Duodenal mucosa (tissue), 2 donors: Measurements from ENCODE around the gene CEP85.
"Not testable (repeated sequence)": the region's sequence is repeated elsewhere in the genome, so short reads cannot be mapped to it uniquely, and the experiment has no call there.

Experiments used
- H3K27ac ChIP-seq: one replicate; pipeline ENCODE4 v1.7.0; 2013; ENCODE audit warnings: low read depth, low read length
- H3K27me3 ChIP-seq, 2 donors: one replicate each; pipeline ENCODE4 v1.7.0; 2013; ENCODE audit warnings: low read length in 2 of 2, control low read depth in 1 of 2; ENCODE audit not compliant: insufficient read depth in 2 of 2, control insufficient read depth in 1 of 2
- H3K36me3 ChIP-seq, 2 donors: one replicate each; pipeline ENCODE4 v1.7.0; 2013; ENCODE audit warnings: low read length in 2 of 2, control low read depth in 1 of 2; ENCODE audit not compliant: insufficient read depth in 2 of 2, control insufficient read depth in 1 of 2
- H3K4me1 ChIP-seq, 2 donors: one replicate each; pipeline ENCODE4 v1.7.0; 2013; ENCODE audit warnings: low read length in 2 of 2, control low read depth in 1 of 2; ENCODE audit not compliant: insufficient read depth in 2 of 2, control insufficient read depth in 1 of 2
- H3K4me3 ChIP-seq, 2 donors: one replicate each; pipeline ENCODE4 v1.7.0; 2013; ENCODE audit warnings: low read length in 2 of 2, low read depth in 1 of 2
- H3K9ac ChIP-seq, 2 donors: one replicate each; pipeline ENCODE4 v1.7.0; 2013; ENCODE audit warnings: low read length in 2 of 2, low read depth in 1 of 2
- H3K9me3 ChIP-seq, 2 donors: one replicate each; pipeline ENCODE4 v1.7.0; 2013; ENCODE audit warnings: low read length in 2 of 2, control low read depth in 1 of 2; ENCODE audit not compliant: control insufficient read depth in 1 of 2

Gene CEP85

GRCh38 chr1:26287811-26288210 lies 53.8 kb downstream of the CEP85 start:
- H3K36me3 ChIP-seq, result no peaks in the 10 kb centered on the region
- no peak overlapping the region for H3K4me3 ChIP-seq
- H3K9me3 ChIP-seq, result no peaks in the 10 kb centered on the region
- no peaks in the 10 kb centered on the region for H3K27me3 ChIP-seq
- H3K27ac ChIP-seq, result no peak overlapping the region
- no peak overlapping the region for H3K9ac ChIP-seq
- H3K4me1 ChIP-seq, result peaks cover 44 to 66% of the 10 kb centered on the region in 2 donors

DNA sequence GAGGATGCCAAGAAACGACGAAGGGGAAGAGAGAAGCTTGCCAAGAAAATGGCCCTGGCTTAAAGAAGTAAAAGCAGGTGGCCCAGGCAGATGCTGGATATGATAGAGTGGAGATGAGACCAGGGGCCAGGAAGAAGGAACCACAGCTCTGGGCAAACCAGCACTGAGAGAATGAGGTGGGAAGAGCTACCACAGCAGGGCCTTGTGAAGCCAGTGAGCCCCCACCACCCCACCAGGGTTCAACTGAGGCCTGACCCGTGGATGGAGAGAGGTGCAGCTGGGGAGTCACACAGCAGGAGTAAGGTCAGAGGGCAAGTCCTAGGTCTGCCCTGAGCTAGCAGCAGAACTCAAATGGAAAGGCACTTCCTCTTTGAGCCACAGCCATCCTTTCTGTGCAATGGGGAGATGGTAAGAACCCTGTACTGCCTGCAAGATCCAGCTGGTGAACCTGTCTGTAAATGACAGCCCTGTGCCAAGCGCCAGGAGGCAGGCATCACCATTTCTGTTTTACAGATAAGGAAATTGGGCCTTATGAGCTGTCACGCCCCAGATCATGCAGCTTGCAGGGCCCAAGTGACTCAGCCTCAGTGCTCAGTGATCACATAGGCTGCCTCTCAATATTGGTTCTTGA lies 54.4 kb downstream of the CEP85 start:
- Histone ChIP-seq H3K27me3 (no peaks in the 10 kb centered on the region), H3K4me3 (no peak overlapping the region), H3K9me3 (no peaks in the 10 kb centered on the region), H3K36me3 (no peaks in the 10 kb centered on the region), H3K9ac (peak overlapping the region in 1 of 2 donors; percentile 40), H3K27ac (peak overlapping the region; percentile 46), H3K4me1 (peaks cover 44 to 66% of the 10 kb centered on the region in 2 donors)

GRCh38 chr1:26289158-26290059 lies 55.4 kb downstream of the CEP85 start:
- no peak overlapping the region for H3K9ac ChIP-seq
- no peaks in the 10 kb centered on the region for H3K27me3 ChIP-seq
- H3K4me3 ChIP-seq, result no peak overlapping the region
- no peaks in the 10 kb centered on the region for H3K36me3 ChIP-seq
- H3K4me1 ChIP-seq, result peaks cover 41 to 62% of the 10 kb centered on the region in 2 donors
- peak overlapping the region; percentile 43 for H3K27ac ChIP-seq
- no peaks in the 10 kb centered on the region for H3K9me3 ChIP-seq

- Histone ChIP-seq H3K9me3 (no peaks in the 10 kb centered on the region), H3K27ac (no peak overlapping the region), H3K27me3 (no peaks in the 10 kb centered on the region), H3K9ac (peak overlapping the region in 1 of 2 donors; percentile 16), H3K4me1 (peaks cover 33 to 53% of the 10 kb centered on the region in 2 donors), H3K4me3 (no peak overlapping the region), H3K36me3 (no peaks in the 10 kb centered on the region)
Measured at GRCh38 chr1:26290122-26290881, 56.3 kb downstream of the CEP85 start.

GRCh38 chr1:26290882-26291261 lies 56.9 kb downstream of the CEP85 start:
- H3K9me3 ChIP-seq, result no peaks in the 10 kb centered on the region
- H3K4me3 ChIP-seq, result no peak overlapping the region
- no peak overlapping the region for H3K9ac ChIP-seq
- H3K4me1 ChIP-seq, result peaks cover 33 to 48% of the 10 kb centered on the region in 2 donors
- no peaks in the 10 kb centered on the region for H3K36me3 ChIP-seq
- peak overlapping the region; percentile 42 for H3K27ac ChIP-seq
- H3K27me3 ChIP-seq, result no peaks in the 10 kb centered on the region

GRCh38 chr1:26291433-26291832 lies 57.4 kb downstream of the CEP85 start:
- no peak overlapping the region for H3K9ac ChIP-seq
- H3K27ac ChIP-seq, result no peak overlapping the region
- H3K27me3 ChIP-seq, result no peaks in the 10 kb centered on the region
- H3K36me3 ChIP-seq, result peaks cover 0 to 5% of the 10 kb centered on the region in 2 donors
- no peak overlapping the region for H3K4me3 ChIP-seq
- peaks cover 27 to 43% of the 10 kb centered on the region in 2 donors for H3K4me1 ChIP-seq
- no peaks in the 10 kb centered on the region for H3K9me3 ChIP-seq

DNA sequence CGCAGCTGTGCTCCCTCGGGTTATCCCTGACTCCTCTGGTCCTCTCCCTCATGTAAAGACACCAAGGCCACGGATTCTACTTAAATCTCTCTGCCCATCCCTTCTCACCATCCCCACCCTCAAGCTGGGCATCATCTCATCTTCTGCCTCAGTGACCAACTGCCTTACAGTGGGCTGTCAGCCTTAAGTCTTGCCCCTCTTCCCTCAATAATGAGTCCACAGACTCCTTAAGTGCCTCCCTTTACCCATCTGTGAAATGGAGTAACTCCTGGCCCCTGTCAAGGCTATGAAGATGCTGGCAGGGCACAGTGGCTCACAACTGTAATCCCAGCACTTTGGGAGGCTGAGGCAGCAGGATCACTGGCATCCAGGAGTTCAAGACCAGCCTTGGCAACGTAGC lies 57.9 kb downstream of the CEP85 start:
- H3K4me3 ChIP-seq, result no peak overlapping the region
- no peak overlapping the region for H3K27ac ChIP-seq
- no peak overlapping the region for H3K9ac ChIP-seq
- H3K36me3 ChIP-seq, result peaks cover 0 to 5% of the 10 kb centered on the region in 2 donors
- no peaks in the 10 kb centered on the region for H3K27me3 ChIP-seq
- H3K4me1 ChIP-seq, result peaks cover 26 to 39% of the 10 kb centered on the region in 2 donors
- no peaks in the 10 kb centered on the region for H3K9me3 ChIP-seq

GRCh38 chr1:26292735-26293134 lies 58.7 kb downstream of the CEP85 start:
- not testable (repeated sequence) for H3K27ac ChIP-seq, H3K36me3 ChIP-seq, H3K9ac ChIP-seq, H3K9me3 ChIP-seq, H3K4me3 ChIP-seq, H3K27me3 ChIP-seq
- peaks cover 26 to 34% of the 10 kb centered on the region in 2 donors for H3K4me1 ChIP-seq

DNA sequence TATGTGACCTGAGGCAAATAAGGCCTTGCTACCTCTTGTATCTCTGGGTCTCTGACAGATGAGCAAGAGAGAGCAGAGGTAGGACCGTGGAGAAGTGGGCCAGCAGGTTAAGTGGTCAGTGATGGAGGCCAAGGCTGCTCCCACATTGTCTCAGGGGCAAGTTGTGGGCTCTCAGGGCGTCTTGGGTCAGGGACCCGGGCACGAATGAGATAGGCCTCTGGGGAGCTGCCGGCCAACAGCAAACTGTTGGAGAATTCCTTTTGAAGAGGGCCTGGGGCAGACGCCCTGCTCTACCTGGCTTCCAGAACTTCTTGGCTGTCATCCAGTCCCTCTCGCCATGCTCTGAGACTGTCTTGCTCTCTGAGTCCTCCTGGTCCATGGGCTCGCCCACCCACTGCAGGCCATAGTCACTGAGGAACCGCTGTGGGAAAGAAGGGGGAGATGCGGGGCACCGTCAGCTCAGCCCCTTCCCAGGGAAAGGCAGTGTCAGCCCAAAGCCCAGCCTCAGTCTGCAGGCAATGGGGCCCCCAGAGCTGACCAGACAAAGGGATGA lies 60.0 kb downstream of the CEP85 start:
- Histone ChIP-seq H3K36me3 (peaks cover 0 to 5% of the 10 kb centered on the region in 2 donors), H3K4me1 (peaks cover 15 to 25% of the 10 kb centered on the region in 2 donors), H3K9ac (no peak overlapping the region), H3K27me3 (no peaks in the 10 kb centered on the region), H3K4me3 (no peak overlapping the region), H3K27ac (no peak overlapping the region), H3K9me3 (no peaks in the 10 kb centered on the region)
